Measurements from ENCODE around the gene RING1.

Gene RING1

GRCh38 chr6:33213166-33213988 lies 5.1 kb downstream of the RING1 start:
- Histone ChIP-seq H3K27ac (replicated peaks) (no peak overlapping the region), H3K27me3 (ENCODE audit: insufficient read depth, poor library complexity, severe bottlenecking) (peaks cover 3% of the 10 kb centered on the region), H3K4me3 (replicated peaks; ENCODE audit: insufficient read depth, low read length) (peak overlapping the region; percentile 32)
- TF ChIP-seq GABPA (IDR thresholded peaks at IDR 0.05; ENCODE audit: low read depth) (no peak), CTCF (IDR thresholded peaks at IDR 0.05; ENCODE audit: insufficient read depth, low read length) (no peak), POLR2AphosphoS5 (IDR thresholded peaks at IDR 0.05; ENCODE audit: low read depth) (peak; percentile 2; the same call in 1 of the 2 replicates), REST (IDR thresholded peaks at IDR 0.05; ENCODE audit: insufficient replicate concordance, low read depth) (no peak), SPI1 (IDR thresholded peaks at IDR 0.05; ENCODE audit: borderline replicate concordance, low read depth) (peak; percentile 74; the same call in 1 of the 2 replicates)
- peak in 1 of 2 experiments; percentile 32 for DNase-seq (ENCODE audit: low read depth in 1 of 2, low spot score in 1 of 2)

GRCh38 chr6:33213989-33214335 lies 5.7 kb downstream of the RING1 start:
- DNase-seq (ENCODE audit: low read depth in 1 of 2, low spot score in 1 of 2): no peak
- no peak overlapping the region for H3K4me3 ChIP-seq (replicated peaks; ENCODE audit: insufficient read depth, low read length)
- TF ChIP-seq REST (IDR thresholded peaks at IDR 0.05; ENCODE audit: insufficient replicate concordance, low read depth) (no peak), GABPA (IDR thresholded peaks at IDR 0.05; ENCODE audit: low read depth) (no peak), POLR2AphosphoS5 (IDR thresholded peaks at IDR 0.05; ENCODE audit: low read depth) (no peak; the same call in 1 of the 2 replicates), SPI1 (IDR thresholded peaks at IDR 0.05; ENCODE audit: borderline replicate concordance, low read depth) (no peak)
- H3K27ac ChIP-seq (replicated peaks): no peak overlapping the region
- peaks cover 3% of the 10 kb centered on the region for H3K27me3 ChIP-seq (ENCODE audit: insufficient read depth, poor library complexity, severe bottlenecking)

GRCh38 chr6:33215271-33216116 lies 7.2 kb downstream of the RING1 start:
- TF ChIP-seq GABPA (IDR thresholded peaks at IDR 0.05; ENCODE audit: low read depth): no peak
- TF ChIP-seq REST (IDR thresholded peaks at IDR 0.05; ENCODE audit: insufficient replicate concordance, low read depth): no peak
- DNase-seq (ENCODE audit: low read depth in 1 of 2, low spot score in 1 of 2): no peak
- H3K27ac ChIP-seq (replicated peaks): no peak overlapping the region
- peaks cover 3% of the 10 kb centered on the region for H3K27me3 ChIP-seq (ENCODE audit: insufficient read depth, poor library complexity, severe bottlenecking)
- no peak overlapping the region for H3K4me3 ChIP-seq (replicated peaks; ENCODE audit: insufficient read depth, low read length)

Measured in HL-60 (cell line).